Smooth muscle cell (in vitro differentiated cells): ENCODE results near the gene SETBP1. TPM values are rescaled to one million over a fixed set of nuclear protein-coding genes. Genes with fewer than 3 reads are reported as not detected.

ENCODE experiments used
- DNase-seq: peaks from one replicate; lab custom pipeline; 2025; ENCODE audit not compliant: unreplicated experiment; lab: John Stamatoyannopoulos, UW
- H2AFZ ChIP-seq: fragments of 200-600 bp; sonication (generic); 2 replicates; pipeline ENCODE4 v1.6.0; 2016; ENCODE audit warnings: antibody characterized with exemption, low read depth, mild to moderate bottlenecking
- H3F3A ChIP-seq: fragments of 200-600 bp; sonication (generic); 2 replicates; pipeline ENCODE4 v1.6.0; 2017; ENCODE audit warnings: antibody characterized with exemption, low read depth
- H3K27ac ChIP-seq: fragments of 200-600 bp; sonication (generic); 2 replicates; pipeline ENCODE4 v1.5.1; 2016; ENCODE audit warnings: low read depth, mild to moderate bottlenecking
- H3K27me3 ChIP-seq: fragments of 200-600 bp; sonication (generic); 2 replicates; pipeline ENCODE4 v1.6.1; 2016; ENCODE audit warnings: low read depth, mild to moderate bottlenecking
- H3K36me3 ChIP-seq: fragments of 200-600 bp; sonication (generic); 2 replicates; pipeline ENCODE4 v1.5.1; 2016; ENCODE audit warnings: low read depth
- H3K4me1 ChIP-seq: fragments of 200-600 bp; sonication (generic); 2 replicates; pipeline ENCODE4 v1.5.1; 2016; ENCODE audit warnings: low read depth
- H3K4me2 ChIP-seq: fragments of 200-600 bp; sonication (generic); 2 replicates; pipeline ENCODE4 v1.6.0; 2016; ENCODE audit warnings: mild to moderate bottlenecking
- H3K4me3 ChIP-seq: fragments of 200-600 bp; sonication (generic); 2 replicates; pipeline ENCODE4 v1.5.1; 2016; ENCODE audit warnings: mild to moderate bottlenecking
- H3K79me2 ChIP-seq: fragments of 200-600 bp; sonication (generic); 2 replicates; pipeline ENCODE4 v1.6.0; 2016; ENCODE audit warnings: low read depth, mild to moderate bottlenecking
- H3K9ac ChIP-seq: fragments of 200-600 bp; sonication (generic); 2 replicates; pipeline ENCODE4 v1.6.0; 2016; ENCODE audit warnings: low read depth
- H3K9me3 ChIP-seq: fragments of 200-600 bp; sonication (generic); replicated peaks from 2 replicates; pipeline ENCODE4 v1.5.1; 2016; ENCODE audit warnings: low read depth
- H4K20me1 ChIP-seq: fragments of 200-600 bp; sonication (generic); 2 replicates; pipeline ENCODE4 v1.6.0; 2016; ENCODE audit warnings: low read depth
- CTCF ChIP-seq: fragments of 200-600 bp; sonication (generic); IDR thresholded peaks from 2 replicates; pipeline ENCODE4 v1.5.1; 2017; ENCODE audit warnings: borderline replicate concordance, mild to moderate bottlenecking, antibody characterized with exemption; ENCODE audit not compliant: insufficient read depth, poor library complexity, severe bottlenecking
- WGBS: methylation state at CpG from one replicate; pipeline ENCODE4 v1.1.7; 2016; ENCODE audit warnings: low lambda C conversion rate; 5-methylcytosine and 5-hydroxymethylcytosine counted together
- polyA plus RNA-seq: library from polyadenylated mRNA; unstranded; fragments of >200 nt; fragmentation: Nextera tagmentation; extraction: Ambion mirVana; gene quantifications from 2 replicates; pipeline ENCODE4 v1.2.1, GENCODE V29; 2016
- total RNA-seq: library from RNA; depleted of rRNA; stranded (reverse); fragments of >200 nt; gene quantifications from 2 replicates; pipeline ENCODE4 v1.2.3, GENCODE V29; 2014

The SETBP1 gene
- total and polyA plus RNA-seq, 2 experiments from 2014 or later: 6.1 to 17.7 TPM

DNA sequence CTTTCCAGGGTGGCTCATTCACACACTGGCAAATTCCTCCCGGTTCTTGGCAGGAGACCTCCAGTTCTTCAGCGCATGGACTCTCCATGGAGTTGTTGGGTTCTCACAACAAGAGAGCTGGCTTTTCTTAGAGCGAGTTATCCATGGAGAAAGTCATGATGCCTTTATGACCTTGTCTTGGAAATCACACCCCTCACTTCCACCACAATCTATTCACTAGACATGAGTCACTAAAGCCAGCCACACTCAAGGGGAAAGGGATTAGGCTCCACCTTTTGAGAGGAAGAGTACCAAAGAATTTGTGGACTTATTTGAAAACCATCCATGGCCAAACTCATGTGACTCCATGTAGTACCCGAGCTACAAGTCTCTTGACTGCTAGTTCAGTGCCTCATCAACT, 160.5 kb downstream of the SETBP1 start:
- peaks cover 47% of the 10 kb centered on the region for H4K20me1 ChIP-seq
- no peak overlapping the region for H3K9ac ChIP-seq
- no peak overlapping the region for H3K27ac ChIP-seq
- H3K79me2 ChIP-seq: peaks cover 17% of the 10 kb centered on the region
- no peaks in the 10 kb centered on the region for H3K9me3 ChIP-seq
- TF ChIP-seq CTCF: no peak
- H3K4me1 ChIP-seq: peaks cover 17% of the 10 kb centered on the region
- H3K4me3 ChIP-seq: no peak overlapping the region
- WGBS: 77% methylated on average over 4 of the region's 4 CpGs
- H3K27me3 ChIP-seq: no peaks in the 10 kb centered on the region
- peaks cover 17% of the 10 kb centered on the region for H3F3A ChIP-seq
- H3K4me2 ChIP-seq: no peak overlapping the region
- H3K36me3 ChIP-seq: no peaks in the 10 kb centered on the region
- no peak overlapping the region for H2AFZ ChIP-seq
- DNase-seq: no peak

DNA sequence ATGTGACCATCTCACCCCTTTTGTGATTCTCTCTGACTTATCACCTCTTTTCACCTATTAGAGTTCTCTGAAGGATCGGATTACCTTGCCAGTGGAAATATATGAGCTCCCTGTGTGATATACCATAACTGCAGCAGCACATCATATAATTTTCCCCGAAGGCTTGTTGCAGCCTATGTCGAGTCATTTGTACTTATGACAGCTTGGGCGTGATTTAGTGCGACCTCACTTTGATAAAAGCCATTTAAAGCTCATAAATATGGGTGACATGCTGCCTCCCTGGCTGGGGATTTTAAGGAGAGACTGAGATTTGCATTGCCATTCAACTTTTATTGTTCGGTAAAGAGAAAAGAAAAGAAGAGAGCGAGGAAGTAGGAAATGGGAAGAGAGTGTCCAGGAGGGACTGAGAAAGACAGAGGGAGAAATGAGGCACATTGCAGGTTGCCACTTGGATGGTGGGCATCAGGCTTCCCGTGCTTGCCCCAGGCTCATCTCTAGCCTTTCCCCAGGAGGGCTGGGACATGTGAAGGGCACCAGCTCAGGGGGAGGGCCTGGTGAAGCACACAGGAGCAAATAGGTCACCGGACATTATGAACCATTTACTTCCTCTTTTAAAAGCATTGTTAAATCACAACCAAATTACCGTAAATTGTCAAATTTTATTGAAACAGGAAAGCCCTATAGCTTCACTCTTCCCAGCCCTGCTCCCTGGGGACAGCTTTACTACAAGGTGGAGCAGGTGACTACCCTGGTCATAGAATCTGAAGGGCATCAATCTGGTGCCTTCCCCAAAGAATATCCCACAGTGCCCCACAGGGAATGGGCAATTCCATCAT, 161.3 kb downstream of the SETBP1 start:
- H3F3A ChIP-seq: peaks cover 10% of the 10 kb centered on the region
- no peak for TF ChIP-seq CTCF
- 91% methylated on average over 10 of the region's 10 CpGs for WGBS
- no peak overlapping the region for H3K4me3 ChIP-seq
- H3K9ac ChIP-seq: no peak overlapping the region
- H2AFZ ChIP-seq: no peak overlapping the region
- H3K27ac ChIP-seq: no peak overlapping the region
- H3K36me3 ChIP-seq: no peaks in the 10 kb centered on the region
- DNase-seq: no peak
- peaks cover 17% of the 10 kb centered on the region for H3K4me1 ChIP-seq
- H4K20me1 ChIP-seq: peaks cover 40% of the 10 kb centered on the region
- H3K79me2 ChIP-seq: peaks cover 17% of the 10 kb centered on the region
- H3K4me2 ChIP-seq: no peak overlapping the region
- no peaks in the 10 kb centered on the region for H3K9me3 ChIP-seq
- no peaks in the 10 kb centered on the region for H3K27me3 ChIP-seq

DNA sequence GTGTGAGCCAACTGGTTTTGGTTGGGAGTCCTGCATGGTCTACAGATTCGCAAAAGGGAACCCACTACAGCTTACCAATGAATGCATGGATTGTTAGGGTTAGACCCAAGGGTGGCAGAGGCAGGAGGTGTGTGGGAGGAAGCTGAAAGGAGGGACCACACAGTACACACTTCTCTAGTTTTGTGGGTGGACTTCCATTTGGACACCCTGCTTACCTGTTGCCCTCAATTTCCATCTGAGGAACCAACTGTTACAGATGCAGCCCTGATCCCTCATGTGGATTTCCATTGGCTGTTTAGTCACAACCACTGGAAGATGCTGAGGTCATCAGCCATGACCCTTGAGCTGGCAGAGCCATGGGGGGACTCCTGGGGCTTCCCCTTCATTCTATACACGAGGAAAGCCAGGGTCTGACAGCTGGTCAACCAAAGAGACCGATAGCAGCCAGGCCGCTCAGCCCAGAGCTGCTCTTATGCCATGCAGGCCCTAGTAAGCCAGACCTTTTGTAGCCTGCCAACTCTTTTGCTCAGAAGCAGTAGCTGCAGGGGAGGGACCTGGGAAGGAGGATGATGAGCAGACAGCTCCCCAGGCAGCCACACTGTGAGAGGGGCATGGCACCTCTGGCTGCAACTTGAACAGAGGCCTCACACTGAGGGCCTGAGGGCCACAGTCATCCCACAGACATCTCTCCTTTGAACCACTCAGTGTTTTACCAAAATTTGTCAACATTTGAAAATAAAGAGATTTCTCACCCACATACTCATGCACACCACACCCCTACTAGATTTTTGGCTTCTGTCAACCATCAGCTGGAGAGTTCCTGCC, 162.1 kb downstream of the SETBP1 start:
- H3K4me3 ChIP-seq: no peak overlapping the region
- H3K27me3 ChIP-seq: no peaks in the 10 kb centered on the region
- peaks cover 33% of the 10 kb centered on the region for H4K20me1 ChIP-seq
- no peak overlapping the region for H3K27ac ChIP-seq
- no peak for TF ChIP-seq CTCF
- peaks cover 20% of the 10 kb centered on the region for H3K79me2 ChIP-seq
- WGBS: 92% methylated on average over 4 of the region's 4 CpGs
- no peak overlapping the region for H3K9ac ChIP-seq
- H3K9me3 ChIP-seq: no peaks in the 10 kb centered on the region
- no peak for DNase-seq
- H2AFZ ChIP-seq: no peak overlapping the region
- peaks cover 13% of the 10 kb centered on the region for H3K4me1 ChIP-seq
- H3K4me2 ChIP-seq: no peak overlapping the region
- no peaks in the 10 kb centered on the region for H3K36me3 ChIP-seq
- peaks cover 8% of the 10 kb centered on the region for H3F3A ChIP-seq
